NCI-H2081 treated with DMSO at 0.1 percent for 48 hours (cell line): ENCODE data around the gene LCP2.

Source experiments
- DNase-seq: peaks from one replicate; lab custom pipeline; 2025; lab: John Stamatoyannopoulos, UW

LCP2 gene

DNA sequence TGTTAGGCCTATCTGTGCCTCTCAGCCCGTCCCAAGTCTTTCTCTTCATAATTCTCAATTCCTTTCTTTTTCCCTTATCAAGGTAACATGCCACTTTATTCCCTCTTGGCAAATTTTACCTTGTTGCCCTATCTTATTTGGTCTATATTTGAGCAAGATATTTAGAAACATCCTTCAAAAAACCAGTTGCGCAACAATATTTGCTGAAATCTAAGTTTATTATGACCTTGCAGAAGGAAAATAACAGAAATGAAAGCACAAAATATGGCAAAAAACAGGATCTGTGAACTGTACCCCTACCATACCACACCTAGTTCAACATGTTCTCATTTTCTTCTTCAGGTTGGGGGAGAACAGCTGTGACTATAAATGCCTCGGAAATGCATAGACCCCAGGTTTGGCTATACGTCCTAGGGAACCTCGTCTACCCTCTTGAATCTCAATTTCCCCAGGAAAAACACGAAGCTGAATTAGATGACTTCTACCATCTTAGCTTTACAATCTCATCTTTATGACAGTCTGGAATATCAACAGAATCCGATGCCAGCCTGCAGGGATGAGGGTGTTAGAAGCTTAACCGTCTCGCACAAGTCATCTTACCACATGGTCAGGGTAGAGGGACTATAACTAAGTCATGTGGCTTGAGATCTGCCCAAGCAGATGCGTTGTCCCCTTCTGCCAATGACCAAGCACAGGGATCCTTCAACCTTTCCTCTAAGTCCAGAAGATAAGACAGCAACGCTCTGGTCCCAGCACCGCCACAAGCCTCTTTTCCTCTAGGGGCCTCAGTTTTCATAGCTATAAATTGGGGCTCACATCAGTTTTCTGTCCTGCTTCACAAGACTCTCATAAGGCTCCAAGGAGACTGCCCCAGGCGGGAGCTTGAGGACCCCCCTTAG lies 1.3 kb downstream of the LCP2 start:
- no peak for DNase-seq

DNA sequence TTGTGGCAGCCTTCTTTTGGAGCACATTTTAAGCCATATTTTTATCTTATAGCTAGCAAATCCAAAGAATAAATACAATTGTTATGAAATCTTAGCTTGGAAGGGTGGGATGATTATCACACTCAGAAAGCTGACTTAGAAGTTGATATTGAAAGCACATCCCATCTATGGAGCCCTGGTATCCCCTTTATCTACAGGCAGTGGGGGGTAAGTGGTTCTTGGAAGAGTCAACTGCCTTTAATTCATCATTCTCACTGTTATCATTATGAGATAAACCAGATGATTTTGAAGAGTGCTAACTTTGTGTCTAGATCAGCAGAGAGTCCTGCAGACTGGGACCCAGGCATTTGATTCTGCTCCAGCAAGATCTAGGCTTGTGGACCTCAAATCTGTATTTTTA lies 3.0 kb downstream of the LCP2 start:
- no peak for DNase-seq

DNA sequence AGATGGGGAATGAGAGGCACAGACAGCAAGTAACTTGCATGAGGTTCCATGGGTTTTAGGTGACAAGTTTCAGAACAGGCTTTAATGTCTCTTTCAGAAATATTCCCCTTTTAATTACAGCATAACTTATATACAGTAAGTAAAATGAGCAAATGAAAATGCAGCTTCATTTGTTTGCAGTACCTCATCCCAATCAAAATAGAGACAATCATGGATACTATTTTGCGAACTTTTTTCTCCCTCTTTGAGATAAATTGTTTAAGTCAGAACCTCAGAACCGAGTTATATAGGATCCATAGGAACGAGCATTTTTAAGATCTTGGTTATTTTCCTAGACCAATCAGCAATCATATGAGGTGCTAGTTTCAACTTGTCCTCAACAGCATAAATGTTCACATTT lies 3.5 kb downstream of the LCP2 start:
- DNase-seq: no peak

- no peak for DNase-seq
Observed at GRCh38 chr5:170293273-170293672, 4.3 kb downstream of the LCP2 start.

GRCh38 chr5:170292179-170293104 lies 5.1 kb downstream of the LCP2 start:
- no peak for DNase-seq

- no peak for DNase-seq
Observed at GRCh38 chr5:170290498-170290897, 7.1 kb downstream of the LCP2 start.

DNA sequence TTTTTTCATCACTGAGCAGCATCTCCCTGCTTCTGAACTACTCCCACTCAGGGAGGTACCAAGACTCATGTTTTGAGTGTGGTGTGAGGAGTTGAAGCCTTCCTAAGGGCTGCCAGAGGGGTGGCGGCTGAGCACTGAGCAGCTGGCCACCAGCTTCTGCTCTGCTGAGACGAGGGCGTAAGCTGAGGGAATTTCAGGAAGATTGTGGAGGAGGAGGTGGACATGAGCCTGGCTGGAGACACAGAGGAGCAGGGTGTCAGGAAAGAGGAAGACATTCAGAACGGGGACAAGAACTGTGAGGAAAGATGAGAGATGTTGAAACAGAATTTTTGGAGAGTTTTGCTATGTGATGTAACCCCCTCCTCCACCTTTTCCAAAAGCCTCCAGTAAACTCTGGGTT lies 7.8 kb downstream of the LCP2 start:
- DNase-seq: no peak

DNA sequence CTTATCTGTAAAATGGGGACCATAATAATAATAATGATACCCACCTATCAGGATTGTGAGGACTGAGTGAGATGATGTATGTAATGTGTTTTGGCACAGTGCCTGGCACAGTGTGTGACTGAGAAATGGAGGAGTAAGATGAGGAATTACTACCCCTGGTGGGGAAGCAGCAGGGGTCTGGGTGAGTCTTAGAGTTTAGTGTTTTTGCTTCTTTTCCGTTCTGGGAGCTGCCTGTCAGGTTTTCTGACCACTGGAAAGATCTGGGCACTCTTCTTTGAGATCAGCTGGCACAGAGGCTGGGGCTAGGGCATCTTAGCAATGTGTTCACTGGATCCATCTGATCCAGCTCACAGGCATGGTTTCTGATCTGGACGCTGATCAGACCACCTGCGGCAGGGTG lies 8.5 kb downstream of the LCP2 start:
- DNase-seq: no peak

DNA sequence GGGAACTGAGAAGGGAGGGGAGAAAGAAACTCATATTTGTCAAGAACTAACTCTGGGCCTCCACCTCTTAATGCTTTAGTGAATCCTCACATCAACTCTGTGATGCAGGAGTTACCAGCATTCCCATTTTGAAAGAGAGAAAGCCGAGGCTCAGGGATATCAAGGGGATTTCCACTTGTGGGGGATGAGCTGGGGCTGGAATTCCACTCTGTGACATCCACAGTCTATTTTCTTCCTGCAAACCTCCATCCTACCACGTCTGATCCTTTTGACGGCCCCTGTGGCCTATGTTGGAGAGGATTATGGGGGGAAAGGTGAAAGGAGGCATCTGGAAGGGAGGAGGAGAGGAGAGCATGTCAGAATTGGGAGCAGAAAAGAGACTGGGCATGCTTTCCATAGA lies 9.0 kb downstream of the LCP2 start:
- no peak for DNase-seq

DNA sequence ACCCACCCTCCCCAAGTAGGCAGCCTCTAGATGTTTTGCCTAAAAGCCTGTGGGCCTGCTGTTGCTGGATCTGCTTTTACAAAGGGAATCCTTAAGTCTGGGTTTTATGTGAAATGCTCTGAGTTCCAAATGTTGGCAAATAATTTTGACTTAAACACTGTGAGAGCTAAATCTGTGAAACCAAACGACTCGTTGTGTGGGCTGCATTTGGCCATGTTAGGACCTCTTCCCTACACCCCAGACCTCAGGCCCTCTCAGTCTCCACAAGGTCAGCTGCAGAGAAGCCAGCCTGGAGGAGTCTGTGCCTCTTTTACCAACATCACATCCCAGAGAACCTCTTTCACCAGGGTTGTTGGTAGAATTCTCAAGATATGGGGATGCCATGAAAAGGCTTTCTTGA lies 9.4 kb downstream of the LCP2 start:
- DNase-seq: no peak

- DNase-seq: no peak
Observed at GRCh38 chr5:170287532-170287931, 10.0 kb downstream of the LCP2 start.

DNA sequence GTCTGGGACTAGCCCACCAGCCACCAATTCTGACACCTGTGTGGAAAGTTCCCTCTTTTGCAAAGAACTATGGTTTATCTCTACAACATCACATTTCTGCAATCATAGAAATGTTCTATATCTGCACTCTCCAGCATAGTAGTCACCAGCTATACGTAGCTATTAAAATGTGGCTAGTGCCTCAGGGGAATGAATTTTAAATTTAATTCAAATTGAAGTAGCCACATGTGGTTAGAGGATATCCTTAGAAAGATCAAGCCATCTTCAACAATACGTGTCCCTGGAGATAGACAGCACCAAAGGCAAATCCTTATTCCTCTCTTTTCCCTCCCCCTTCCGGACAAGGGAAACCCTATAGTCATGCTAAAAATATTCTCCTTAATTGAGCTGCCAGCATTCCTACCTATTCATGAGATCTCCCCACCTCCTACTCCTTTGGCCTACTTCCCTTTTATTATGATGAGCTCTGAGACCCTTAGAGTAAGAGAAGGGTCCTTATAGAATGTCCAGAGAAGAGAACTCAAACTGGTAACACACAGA lies 11.1 kb downstream of the LCP2 start:
- no peak for DNase-seq

- no peak for DNase-seq
Observed at GRCh38 chr5:170285181-170285580, 12.4 kb downstream of the LCP2 start.

- no peak for DNase-seq
Observed at GRCh38 chr5:170284231-170284630, 13.3 kb downstream of the LCP2 start.

GRCh38 chr5:170283296-170283695 lies 14.3 kb downstream of the LCP2 start:
- no peak for DNase-seq

GRCh38 chr5:170280011-170280493 lies 17.5 kb downstream of the LCP2 start:
- no peak for DNase-seq

GRCh38 chr5:170279459-170279817 lies 18.1 kb downstream of the LCP2 start:
- DNase-seq: no peak

GRCh38 chr5:170278611-170279458 lies 18.7 kb downstream of the LCP2 start:
- no peak for DNase-seq

GRCh38 chr5:170277867-170278281 lies 19.7 kb downstream of the LCP2 start:
- DNase-seq: no peak

DNA sequence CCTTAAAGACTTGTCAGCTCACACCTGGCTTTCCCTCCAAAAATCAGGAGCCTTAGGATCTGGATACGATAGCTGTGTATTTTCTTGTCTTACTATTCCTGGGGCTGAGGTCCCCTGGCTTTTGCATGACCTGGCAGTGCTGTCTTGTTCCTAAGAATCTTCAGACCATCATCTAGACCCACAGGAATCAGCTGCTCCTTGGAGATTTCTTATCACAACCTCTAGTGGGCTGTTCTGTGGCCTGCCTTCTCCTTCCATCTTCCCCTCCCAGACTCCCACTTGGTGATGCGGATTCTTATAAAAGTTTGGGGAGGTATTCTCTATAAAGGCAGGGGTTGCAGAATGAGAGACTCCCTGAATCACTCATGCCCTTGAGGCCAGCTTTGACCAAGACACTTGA lies 21.4 kb downstream of the LCP2 start:
- no peak for DNase-seq

DNA sequence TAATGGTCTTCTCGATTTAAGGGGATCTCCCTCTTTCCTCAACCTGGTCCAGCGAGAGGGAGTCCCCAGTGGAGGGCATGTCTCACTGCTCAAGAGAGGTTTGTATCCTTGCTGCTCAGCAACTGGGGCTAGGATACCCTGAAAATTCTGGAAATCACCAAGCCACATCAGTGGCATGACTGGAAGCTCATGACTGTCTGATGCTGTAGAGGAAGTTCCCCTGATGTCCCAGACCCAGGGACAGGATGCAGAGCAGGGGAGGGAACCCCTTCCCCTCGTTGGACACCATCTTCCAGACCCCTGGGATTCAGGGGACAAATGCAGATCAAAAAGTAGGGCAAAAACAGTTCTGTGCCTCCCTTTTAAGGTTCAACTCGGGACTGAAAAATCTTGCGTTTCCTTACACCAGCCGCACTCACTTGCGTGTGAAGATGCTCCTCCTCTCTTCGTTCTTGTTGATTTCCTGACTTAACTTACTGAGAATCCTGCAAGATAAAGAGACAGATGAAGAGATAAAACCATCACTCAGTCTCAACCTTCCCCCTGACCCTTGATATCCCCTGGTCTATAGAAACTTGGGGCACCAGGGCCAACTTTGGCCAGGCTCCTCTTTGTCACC lies 22.1 kb downstream of the LCP2 start:
- DNase-seq: no peak
